H9 (cell line): ENCODE data around the gene ITIH4. TPM values are rescaled to one million over a fixed set of nuclear protein-coding genes. Genes with fewer than 3 reads are reported as not detected.

Source experiments
- DNase-seq: peaks from one replicate; pipeline ENCODE4 v3.0.0-alpha.2; 2017
- H2AFZ ChIP-seq: one replicate; pipeline ENCODE4 v1.6.1; 2013; ENCODE audit warnings: mild to moderate bottlenecking, low read length, control low read depth, moderate library complexity
- H2AK5ac ChIP-seq: 2 replicates; pipeline ENCODE4 v1.6.1; 2013; ENCODE audit warnings: low read length, control low read depth, mixed read lengths; ENCODE audit not compliant: insufficient read length
- H2BK120ac ChIP-seq: one replicate; pipeline ENCODE4 v1.6.1; 2013; ENCODE audit warnings: low read depth, mild to moderate bottlenecking, low read length, control low read depth, inconsistent platforms; ENCODE audit not compliant: poor library complexity, severe bottlenecking
- H2BK12ac ChIP-seq: 2 replicates; pipeline ENCODE4 v1.6.1; 2013; ENCODE audit warnings: low read length, control low read depth, mixed read lengths, low read depth; ENCODE audit not compliant: insufficient read length
- H2BK15ac ChIP-seq: 2 replicates; pipeline ENCODE4 v1.6.1; 2013; ENCODE audit warnings: low read depth, low read length, control low read depth
- H2BK20ac ChIP-seq: one replicate; pipeline ENCODE4 v1.6.1; 2013; ENCODE audit warnings: low read depth, mild to moderate bottlenecking, low read length, control low read depth, inconsistent platforms; ENCODE audit not compliant: poor library complexity, severe bottlenecking
- H2BK5ac ChIP-seq: 2 replicates; pipeline ENCODE4 v1.6.1; 2013; ENCODE audit warnings: low read length, control low read depth, mixed read lengths; ENCODE audit not compliant: insufficient read length
- H3K14ac ChIP-seq: 2 replicates; pipeline ENCODE4 v1.6.1; 2013; ENCODE audit warnings: low read length, control low read depth; ENCODE audit not compliant: insufficient read depth
- H3K18ac ChIP-seq: 2 replicates; pipeline ENCODE4 v1.6.1; 2013; ENCODE audit warnings: low read depth, mild to moderate bottlenecking, mixed read lengths, low read length, control low read depth; ENCODE audit not compliant: insufficient read length
- H3K23ac ChIP-seq: 2 replicates; pipeline ENCODE4 v1.6.1; 2013; ENCODE audit warnings: low read length, control low read depth, mixed read lengths, low read depth; ENCODE audit not compliant: insufficient read length
- H3K23me2 ChIP-seq: 2 replicates; pipeline ENCODE4 v1.6.1; 2013; ENCODE audit warnings: low read depth, mild to moderate bottlenecking, mixed read lengths, low read length, control low read depth; ENCODE audit not compliant: insufficient read length, poor library complexity, severe bottlenecking
- H3K27ac ChIP-seq: 2 replicates; pipeline ENCODE4 v1.5.1; 2013; ENCODE audit warnings: low read length, control low read depth, mixed read lengths, low read depth; ENCODE audit not compliant: insufficient read length
- H3K27me3 ChIP-seq: 2 replicates; pipeline ENCODE4 v1.6.1; 2013; ENCODE audit warnings: low read length, control low read depth, inconsistent platforms; ENCODE audit not compliant: insufficient read depth
- H3K4ac ChIP-seq: 2 replicates; pipeline ENCODE4 v1.6.1; 2013; ENCODE audit warnings: low read depth, mild to moderate bottlenecking, control low read depth, inconsistent platforms, low read length, moderate library complexity
- H3K4me1 ChIP-seq: 2 replicates; pipeline ENCODE4 v1.6.1; 2013; ENCODE audit warnings: low read length, control low read depth, inconsistent platforms; ENCODE audit not compliant: insufficient read depth
- H3K4me2 ChIP-seq: 2 replicates; pipeline ENCODE4 v1.6.1; 2013; ENCODE audit warnings: low read length, control low read depth, mixed read lengths; ENCODE audit not compliant: insufficient read length, insufficient read depth
- H3K56ac ChIP-seq: 2 replicates; pipeline ENCODE4 v1.6.1; 2013; ENCODE audit warnings: low read depth, mild to moderate bottlenecking, mixed read lengths, low read length, control low read depth; ENCODE audit not compliant: insufficient read length
- H3K79me1 ChIP-seq: 2 replicates; pipeline ENCODE4 v1.6.1; 2013; ENCODE audit warnings: low read depth, mild to moderate bottlenecking, moderate library complexity, low read length, control low read depth, inconsistent platforms; ENCODE audit not compliant: insufficient read depth, poor library complexity, severe bottlenecking
- H3K79me2 ChIP-seq: 2 replicates; pipeline ENCODE4 v1.6.1; 2013; ENCODE audit warnings: low read length, control low read depth, inconsistent platforms; ENCODE audit not compliant: insufficient read depth
- H3K9ac ChIP-seq: 2 replicates; pipeline ENCODE4 v1.6.1; 2013; ENCODE audit warnings: low read length, control low read depth, mixed read lengths; ENCODE audit not compliant: insufficient read length; ENCODE audit errors: extremely low read depth
- H3K9me3 ChIP-seq: one replicate; pipeline ENCODE4 v1.6.1; 2013; ENCODE audit warnings: low read depth, low read length, inconsistent platforms; ENCODE audit not compliant: control insufficient read depth
- H3T11ph ChIP-seq: one replicate; pipeline ENCODE4 v1.6.1; 2013; ENCODE audit warnings: mild to moderate bottlenecking, low read length, control low read depth, inconsistent platforms
- H4K20me1 ChIP-seq: one replicate; pipeline ENCODE4 v1.6.1; 2013; ENCODE audit not compliant: control insufficient read depth, insufficient read length, insufficient read depth
- H4K5ac ChIP-seq: 2 replicates; pipeline ENCODE4 v1.6.1; 2013; ENCODE audit warnings: low read depth, mild to moderate bottlenecking, mixed read lengths, low read length, control low read depth; ENCODE audit not compliant: insufficient read length
- H4K8ac ChIP-seq: replicated peaks from 2 replicates; pipeline ENCODE4 v1.6.1; 2013; ENCODE audit warnings: low read length, control low read depth, mixed read lengths, low read depth; ENCODE audit not compliant: insufficient read length
- H4K91ac ChIP-seq: 2 replicates; pipeline ENCODE4 v1.6.1; 2013; ENCODE audit warnings: low read depth, mild to moderate bottlenecking, moderate library complexity, mixed read lengths, low read length, control low read depth; ENCODE audit not compliant: insufficient read length
- H3K27ac Mint-ChIP-seq, 3 experiments: 2 replicates in 2 of 3; 3 replicates in 1 of 3; pipeline ENCODE4 v1.8.0; 2020 to 2021; ENCODE audit warnings: mixed read lengths in 3 of 3, mild to moderate bottlenecking in 1 of 3, moderate library complexity in 1 of 3
- H3K27me3 Mint-ChIP-seq: 2 replicates; pipeline ENCODE4 v1.8.0; 2021; ENCODE audit warnings: low read depth, mild to moderate bottlenecking, moderate library complexity, mixed read lengths
- H3K36me3 Mint-ChIP-seq, 3 experiments: 2 replicates in 2 of 3; 3 replicates in 1 of 3; pipeline ENCODE4 v1.8.0; 2020 to 2021; ENCODE audit warnings: low read depth in 3 of 3, mixed read lengths in 3 of 3; ENCODE audit not compliant: insufficient read depth in 1 of 3
- H3K4me1 Mint-ChIP-seq, 2 experiments: 2 replicates each; pipeline ENCODE4 v1.8.0; 2020; ENCODE audit warnings: mixed read lengths in 2 of 2
- H3K4me3 Mint-ChIP-seq, 2 experiments: 2 replicates in 1 of 2; 3 replicates in 1 of 2; pipeline ENCODE4 v1.8.0; 2020 to 2021; ENCODE audit warnings: mild to moderate bottlenecking in 2 of 2, mixed read lengths in 2 of 2, moderate library complexity in 1 of 2
- H3K9me3 Mint-ChIP-seq, 2 experiments: 2 replicates in 1 of 2; 3 replicates in 1 of 2; pipeline ENCODE4 v1.8.0; 2020; ENCODE audit warnings: mild to moderate bottlenecking in 2 of 2, mixed read lengths in 2 of 2, moderate library complexity in 1 of 2
- CTCF ChIP-seq: fragments of 200-600 bp; sonication (generic); conservative IDR thresholded peaks from 3 replicates; pipeline ENCODE4 v1.8.0; 2021; ENCODE audit warnings: antibody characterized with exemption, mild to moderate bottlenecking
- WGBS: extraction: QIAGEN DNeasy Blood & Tissue Kit; methylation state at CpG from one replicate; pipeline ENCODE4 v1.1.7; 2013; ENCODE audit warnings: missing lambda C conversion rate, low lambda C conversion rate, mixed read lengths; ENCODE audit not compliant: insufficient read length; ENCODE audit errors: extremely low coverage; 5-methylcytosine and 5-hydroxymethylcytosine counted together
- total RNA-seq: library from RNA; stranded (reverse); gene quantifications from 2 replicates; pipeline ENCODE4 v1.2.1, GENCODE V29; 2021

Gene ITIH4
- total RNA-seq, 1 experiment from 2014 or later, result 3.0 TPM

GRCh38 chr3:52841981-52842340 is 11.5 kb upstream of the ITIH4 start:
- H3K56ac ChIP-seq, result no peak overlapping the region
- Mint-ChIP-seq H3K4me3 (no peak overlapping the region), H3K36me3 (peaks cover 0 to 10% (median 3%) of the 10 kb centered on the region in 3 experiments; a peak in 5 of 7 replicates), H3K4me1 (peaks cover 0 to 11% of the 10 kb centered on the region in 2 experiments), H3K27me3 (no peaks in the 10 kb centered on the region), H3K27ac (no peak overlapping the region; a peak in 1 of 7 replicates), H3K9me3 (no peaks in the 10 kb centered on the region)
- DNase-seq, result no peak
- no peak overlapping the region for H4K5ac ChIP-seq
- H2BK120ac ChIP-seq, result no peak overlapping the region
- no peak overlapping the region for H3K4me2 ChIP-seq
- no peak overlapping the region for H2BK15ac ChIP-seq
- H3K9ac ChIP-seq, result no peak overlapping the region
- TF ChIP-seq CTCF, result no peak
- H2AFZ ChIP-seq, result no peak overlapping the region
- no peaks in the 10 kb centered on the region for H3K27me3 ChIP-seq
- H4K91ac ChIP-seq, result no peak overlapping the region
- H3K9me3 ChIP-seq, result no peaks in the 10 kb centered on the region
- H2BK20ac ChIP-seq, result no peak overlapping the region
- no peaks in the 10 kb centered on the region for H4K20me1 ChIP-seq
- no peaks in the 10 kb centered on the region for H3K23me2 ChIP-seq
- no peaks in the 10 kb centered on the region for H3K79me2 ChIP-seq
- H2BK12ac ChIP-seq, result no peak overlapping the region
- H3K18ac ChIP-seq, result no peak overlapping the region
- H3K4me1 ChIP-seq, result no peaks in the 10 kb centered on the region
- H2AK5ac ChIP-seq, result no peak overlapping the region
- WGBS, result no CpG with 5 or more reads among the region's 12 CpGs
- H4K8ac ChIP-seq, result no peak overlapping the region
- no peak overlapping the region for H3K14ac ChIP-seq
- no peaks in the 10 kb centered on the region for H3K79me1 ChIP-seq
- no peak overlapping the region for H3K4ac ChIP-seq
- no peak overlapping the region for H3T11ph ChIP-seq
- H3K27ac ChIP-seq, result no peak overlapping the region
- no peak overlapping the region for H3K23ac ChIP-seq
- no peak overlapping the region for H2BK5ac ChIP-seq
